BLaER1 (cell line): ENCODE results near the gene ARHGEF16.
A peak's percentile ranks its signal among the peaks of the same experiment; 100 is the strongest.

ENCODE experiments used
- H3K27ac ChIP-seq: shearing (Covaris generic); formaldehyde crosslinking; 2 replicates; pipeline ENCODE4 v1.8.1; 2022
- H3K27me3 ChIP-seq: shearing (Covaris generic); formaldehyde crosslinking; 2 replicates; pipeline ENCODE4 v1.8.1; 2022
- H3K36me3 ChIP-seq: shearing (Covaris generic); formaldehyde crosslinking; 2 replicates; pipeline ENCODE4 v1.8.1; 2022
- H3K4me1 ChIP-seq: shearing (Covaris generic); formaldehyde crosslinking; 2 replicates; pipeline ENCODE4 v1.8.1; 2022
- H3K4me2 ChIP-seq: shearing (Covaris generic); formaldehyde crosslinking; 2 replicates; pipeline ENCODE4 v1.8.1; 2022
- H3K4me3 ChIP-seq: shearing (Covaris generic); formaldehyde crosslinking; 2 replicates; pipeline ENCODE4 v1.8.1; 2022
- H3K9ac ChIP-seq: shearing (Covaris generic); formaldehyde crosslinking; 2 replicates; pipeline ENCODE4 v1.8.1; 2022
- H3K9me3 ChIP-seq: shearing (Covaris generic); formaldehyde crosslinking; 2 replicates; pipeline ENCODE4 v1.8.1; 2022
- H4K20me1 ChIP-seq: shearing (Covaris generic); formaldehyde crosslinking; 2 replicates; pipeline ENCODE4 v1.8.1; 2022
- Cebpa-rat ChIP-seq: shearing (Covaris generic); IDR thresholded peaks from 2 replicates; pipeline ENCODE4 v1.8.1; 2022

ARHGEF16 gene

GRCh38 chr1:3442331-3442730, 12.1 kb upstream of the ARHGEF16 start:
- H3K4me3 ChIP-seq = no peak overlapping the region
- no peaks in the 10 kb centered on the region for H3K4me1 ChIP-seq
- H3K36me3 ChIP-seq = no peaks in the 10 kb centered on the region
- H3K9ac ChIP-seq = no peak overlapping the region
- H3K9me3 ChIP-seq = peaks cover 9% of the 10 kb centered on the region; the same call in 1 of the 2 replicates
- 0 out of 2 replicates have a peak, but pooled peaks cover 11% of the 10 kb centered on the region for H3K27me3 ChIP-seq
- no peak overlapping the region for H3K4me2 ChIP-seq
- no peak for TF ChIP-seq Cebpa-rat
- H4K20me1 ChIP-seq = no peaks in the 10 kb centered on the region
- H3K27ac ChIP-seq = no peak overlapping the region

GRCh38 chr1:3442901-3443300, 11.6 kb upstream of the ARHGEF16 start:
- no peak for TF ChIP-seq Cebpa-rat
- H3K27me3 ChIP-seq = 0 out of 2 replicates have a peak, but pooled peaks cover 11% of the 10 kb centered on the region
- no peak overlapping the region for H3K9ac ChIP-seq
- no peaks in the 10 kb centered on the region for H4K20me1 ChIP-seq
- no peak overlapping the region for H3K4me3 ChIP-seq
- H3K36me3 ChIP-seq = no peaks in the 10 kb centered on the region
- peaks cover 14% of the 10 kb centered on the region; the same call in 1 of the 2 replicates for H3K9me3 ChIP-seq
- H3K4me1 ChIP-seq = no peaks in the 10 kb centered on the region
- H3K27ac ChIP-seq = no peak overlapping the region
- H3K4me2 ChIP-seq = no peak overlapping the region

GRCh38 chr1:3443807-3444206, 10.7 kb upstream of the ARHGEF16 start:
- Histone ChIP-seq H3K9me3 (peaks cover 16% of the 10 kb centered on the region; the same call in 1 of the 2 replicates), H3K9ac (no peak overlapping the region), H3K4me1 (no peaks in the 10 kb centered on the region), H3K4me2 (no peak overlapping the region), H3K4me3 (no peak overlapping the region), H4K20me1 (no peaks in the 10 kb centered on the region), H3K36me3 (no peaks in the 10 kb centered on the region), H3K27me3 (0 out of 2 replicates have a peak, but pooled peaks cover 11% of the 10 kb centered on the region), H3K27ac (no peak overlapping the region)
- no peak for TF ChIP-seq Cebpa-rat

DNA sequence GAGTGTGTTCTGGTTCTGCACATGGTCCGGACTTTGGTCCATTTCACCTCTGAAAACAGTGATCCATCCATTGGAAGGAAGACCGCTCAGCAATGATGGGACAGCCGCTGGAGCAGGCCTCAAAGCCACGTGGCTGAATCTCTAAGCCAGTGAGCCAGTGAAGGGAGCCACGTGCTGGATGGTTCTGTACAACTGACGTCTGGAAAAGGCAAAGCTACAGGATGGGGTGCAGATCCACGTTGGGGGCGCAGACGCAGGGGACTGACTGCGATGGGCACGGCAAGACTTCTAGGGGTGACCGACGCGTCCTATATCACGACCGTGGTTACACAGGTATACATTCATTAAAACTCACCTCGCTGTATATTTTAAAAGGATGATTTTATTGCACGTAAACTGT, 10.2 kb upstream of the ARHGEF16 start:
- TF ChIP-seq Cebpa-rat = no peak
- Histone ChIP-seq H3K9me3 (peaks cover 16% of the 10 kb centered on the region; the same call in 1 of the 2 replicates), H3K4me3 (no peak overlapping the region), H3K27me3 (0 out of 2 replicates have a peak, but pooled peaks cover 11% of the 10 kb centered on the region), H4K20me1 (no peaks in the 10 kb centered on the region), H3K9ac (no peak overlapping the region), H3K27ac (no peak overlapping the region), H3K4me1 (no peaks in the 10 kb centered on the region), H3K4me2 (no peak overlapping the region), H3K36me3 (no peaks in the 10 kb centered on the region)

DNA sequence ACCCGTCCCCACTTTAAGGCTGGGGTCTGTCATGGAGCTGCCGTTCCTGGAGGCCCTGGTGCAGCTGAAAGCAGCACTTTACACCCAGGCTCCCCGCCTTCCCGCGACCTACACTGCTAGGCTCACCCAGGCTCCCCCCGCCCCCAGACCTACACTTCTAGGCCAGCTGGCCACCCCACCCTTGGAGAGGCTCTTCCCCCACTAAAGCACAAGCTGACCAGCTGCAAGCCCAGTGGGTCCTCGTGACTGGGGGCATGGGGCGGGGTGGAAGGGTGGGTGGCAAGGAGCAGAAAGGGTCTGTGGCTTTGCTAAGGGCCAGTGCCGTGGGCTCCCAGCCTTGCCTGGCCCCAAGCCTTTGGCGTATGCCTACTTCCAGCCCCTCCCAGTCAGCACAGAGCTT, 9.7 kb upstream of the ARHGEF16 start:
- Histone ChIP-seq H3K4me1 (no peaks in the 10 kb centered on the region), H3K4me2 (no peak overlapping the region), H3K9ac (no peak overlapping the region), H3K27me3 (0 out of 2 replicates have a peak, but pooled peaks cover 11% of the 10 kb centered on the region), H3K4me3 (no peak overlapping the region), H3K9me3 (peaks cover 16% of the 10 kb centered on the region; the same call in 1 of the 2 replicates), H3K36me3 (no peaks in the 10 kb centered on the region), H3K27ac (no peak overlapping the region), H4K20me1 (no peaks in the 10 kb centered on the region)
- TF ChIP-seq Cebpa-rat = no peak

DNA sequence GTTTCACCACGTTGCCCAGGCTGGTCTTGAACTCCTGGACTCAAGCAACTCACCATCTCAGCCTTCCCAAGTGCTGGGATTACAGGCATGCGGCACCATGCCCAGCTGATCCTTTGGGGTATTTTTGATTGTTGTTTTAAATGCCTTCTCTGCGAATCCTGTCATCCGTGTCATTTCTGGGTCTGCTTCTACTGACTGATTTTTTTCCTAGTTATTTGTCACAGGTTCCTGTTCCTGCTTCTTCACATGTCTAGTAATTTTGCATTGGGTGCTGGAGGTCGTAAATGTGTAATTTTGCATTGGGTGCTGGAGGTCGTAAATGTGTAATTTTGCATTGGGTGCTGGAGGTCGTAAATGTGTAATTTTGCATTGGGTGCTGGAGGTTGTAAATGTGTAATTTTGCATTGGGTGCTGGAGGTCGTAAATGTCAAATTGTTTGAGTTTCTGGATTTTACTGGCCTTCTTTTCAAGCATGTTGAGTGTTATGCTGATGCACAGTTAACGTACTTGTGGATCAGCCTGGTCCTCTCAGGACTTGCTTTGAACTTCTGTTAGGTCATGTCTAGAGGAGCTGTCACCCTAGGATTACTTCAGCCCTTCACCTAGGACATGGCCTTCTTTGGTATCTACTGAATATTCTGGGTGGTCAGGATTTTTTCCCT, 4.1 kb upstream of the ARHGEF16 start:
- no peak overlapping the region for H3K9ac ChIP-seq
- peaks cover 21% of the 10 kb centered on the region for H3K4me1 ChIP-seq
- H3K27ac ChIP-seq = no peak overlapping the region
- H4K20me1 ChIP-seq = peaks cover 20% of the 10 kb centered on the region
- no peak overlapping the region for H3K4me2 ChIP-seq
- H3K4me3 ChIP-seq = no peak overlapping the region
- peaks cover 7% of the 10 kb centered on the region; the same call in 1 of the 2 replicates for H3K27me3 ChIP-seq
- no peak for TF ChIP-seq Cebpa-rat
- H3K9me3 ChIP-seq = peaks cover 16% of the 10 kb centered on the region; the same call in 1 of the 2 replicates
- no peaks in the 10 kb centered on the region for H3K36me3 ChIP-seq

GRCh38 chr1:3450983-3451382, 3.5 kb upstream of the ARHGEF16 start:
- H3K9ac ChIP-seq = no peak overlapping the region
- TF ChIP-seq Cebpa-rat = no peak
- H3K9me3 ChIP-seq = peaks cover 13% of the 10 kb centered on the region; the same call in 1 of the 2 replicates
- no peak overlapping the region for H3K4me3 ChIP-seq
- peaks cover 20% of the 10 kb centered on the region for H4K20me1 ChIP-seq
- no peak overlapping the region for H3K4me2 ChIP-seq
- peaks cover 7% of the 10 kb centered on the region; the same call in 1 of the 2 replicates for H3K27me3 ChIP-seq
- peaks cover 27% of the 10 kb centered on the region for H3K4me1 ChIP-seq
- no peaks in the 10 kb centered on the region for H3K36me3 ChIP-seq
- H3K27ac ChIP-seq = no peak overlapping the region

DNA sequence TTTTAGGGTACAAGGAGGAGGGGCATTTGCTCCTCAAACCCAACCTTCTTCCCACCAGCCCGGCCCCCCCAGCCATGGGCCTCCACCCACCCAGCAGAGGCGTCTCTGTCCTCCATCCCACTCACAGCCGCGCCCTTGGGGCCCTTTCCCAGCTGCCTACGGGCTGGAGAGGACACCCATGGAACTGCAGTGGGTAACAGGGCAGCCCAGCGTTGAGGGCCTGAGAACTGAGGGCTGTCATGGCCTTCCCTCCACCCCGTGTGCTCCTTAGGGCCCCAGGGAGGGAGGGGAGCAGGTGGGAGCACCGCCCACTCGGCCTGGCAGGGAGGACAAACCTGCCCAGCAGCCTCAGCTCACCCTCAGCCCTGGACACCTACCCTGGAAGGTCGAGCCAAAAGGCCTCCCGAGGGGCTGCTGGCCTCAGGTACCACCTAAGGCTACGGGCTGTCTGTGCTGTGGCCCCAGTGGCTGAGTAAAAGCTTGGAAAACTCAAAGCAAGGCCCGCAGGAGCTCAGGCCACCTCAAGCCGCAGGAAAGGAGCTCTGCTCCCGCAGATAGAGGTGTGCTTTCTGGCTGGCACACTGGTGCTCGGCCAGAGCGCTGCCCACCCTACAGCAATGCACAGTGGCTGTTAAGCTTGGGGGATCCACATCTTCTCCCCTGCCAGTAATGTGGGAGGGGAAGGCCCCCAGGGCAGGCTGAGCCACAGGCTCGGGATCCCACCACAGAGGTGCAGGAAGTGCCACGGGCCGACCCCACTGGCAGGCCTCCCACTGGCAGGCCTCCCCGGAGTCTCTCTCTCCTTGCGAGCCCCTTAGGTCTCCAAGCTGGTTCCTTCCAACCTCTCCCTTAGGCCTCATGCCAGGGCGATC, 2.2 kb upstream of the ARHGEF16 start:
- Histone ChIP-seq H3K9me3 (0 out of 2 replicates have a peak, but pooled peaks cover 9% of the 10 kb centered on the region), H3K9ac (0 out of 2 replicates have a peak overlapping the region, but pooled peaks have one; percentile 6), H3K4me1 (peaks cover 40% of the 10 kb centered on the region), H4K20me1 (peaks cover 20% of the 10 kb centered on the region), H3K4me2 (no peak overlapping the region), H3K27me3 (peaks cover 7% of the 10 kb centered on the region; the same call in 1 of the 2 replicates), H3K36me3 (no peaks in the 10 kb centered on the region), H3K27ac (no peak overlapping the region), H3K4me3 (no peak overlapping the region)
- TF ChIP-seq Cebpa-rat = no peak

GRCh38 chr1:3452866-3453175, 1.6 kb upstream of the ARHGEF16 start:
- H4K20me1 ChIP-seq = peaks cover 20% of the 10 kb centered on the region
- no peaks in the 10 kb centered on the region for H3K36me3 ChIP-seq
- H3K9me3 ChIP-seq = 0 out of 2 replicates have a peak, but pooled peaks cover 3% of the 10 kb centered on the region
- H3K4me1 ChIP-seq = peaks cover 45% of the 10 kb centered on the region
- peak overlapping the region; percentile 92; the same call in 1 of the 2 replicates for H3K4me2 ChIP-seq
- no peak overlapping the region for H3K4me3 ChIP-seq
- H3K27ac ChIP-seq = no peak overlapping the region
- peaks cover 7% of the 10 kb centered on the region; the same call in 1 of the 2 replicates for H3K27me3 ChIP-seq
- 0 out of 2 replicates have a peak overlapping the region, but pooled peaks have one; percentile 6 for H3K9ac ChIP-seq
- TF ChIP-seq Cebpa-rat = no peak
